GM10266 (cell line): ENCODE results near the gene COL6A3.

Source experiments
- DNase-seq: peaks from one replicate; pipeline ENCODE4 v3.0.0; 2012; ENCODE audit errors: extremely low spot score
- TF ChIP-seq, protein P1 (sequence below): IDR thresholded peaks from 2 replicates; pipeline ENCODE4 v1.5.1; 2012; ENCODE audit warnings: mild to moderate bottlenecking, low read depth; ENCODE audit not compliant: control insufficient read depth, insufficient read depth; ENCODE audit errors: missing control alignments

COL6A3 gene

DNA sequence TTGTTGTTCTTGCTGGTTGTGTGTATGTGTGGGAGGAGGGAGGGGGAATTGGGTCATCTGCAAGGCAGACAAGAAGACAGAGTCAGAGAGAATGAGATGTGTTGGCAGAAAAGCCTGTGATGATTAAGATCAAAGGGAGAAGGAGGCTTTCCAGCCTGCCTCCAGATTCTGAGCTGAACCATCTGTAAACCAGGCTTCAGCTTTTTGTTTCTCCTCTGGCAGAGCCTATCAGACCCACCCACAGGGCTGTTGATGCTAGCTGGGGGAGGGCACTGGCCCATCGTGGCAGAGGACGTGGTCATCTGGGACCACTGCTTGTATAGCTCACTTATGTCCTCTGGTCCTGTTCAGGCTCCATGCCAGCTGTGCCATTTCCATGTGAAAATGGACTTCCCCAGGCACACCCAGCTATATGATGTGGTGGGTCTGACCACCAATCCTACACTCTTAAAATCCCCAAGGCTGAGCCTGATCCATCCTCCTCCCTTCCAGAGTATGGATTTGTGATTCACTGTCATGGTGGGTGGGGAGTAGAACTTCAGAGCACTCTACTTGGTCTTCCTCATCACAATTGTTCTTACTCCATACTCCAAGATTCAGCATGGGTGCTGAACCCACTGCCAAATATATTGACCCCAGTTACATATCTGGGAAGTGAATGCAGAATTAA is 27.8 kb upstream of the COL6A3 start:
- no peak for DNase-seq
- TF ChIP-seq, protein P1, sequence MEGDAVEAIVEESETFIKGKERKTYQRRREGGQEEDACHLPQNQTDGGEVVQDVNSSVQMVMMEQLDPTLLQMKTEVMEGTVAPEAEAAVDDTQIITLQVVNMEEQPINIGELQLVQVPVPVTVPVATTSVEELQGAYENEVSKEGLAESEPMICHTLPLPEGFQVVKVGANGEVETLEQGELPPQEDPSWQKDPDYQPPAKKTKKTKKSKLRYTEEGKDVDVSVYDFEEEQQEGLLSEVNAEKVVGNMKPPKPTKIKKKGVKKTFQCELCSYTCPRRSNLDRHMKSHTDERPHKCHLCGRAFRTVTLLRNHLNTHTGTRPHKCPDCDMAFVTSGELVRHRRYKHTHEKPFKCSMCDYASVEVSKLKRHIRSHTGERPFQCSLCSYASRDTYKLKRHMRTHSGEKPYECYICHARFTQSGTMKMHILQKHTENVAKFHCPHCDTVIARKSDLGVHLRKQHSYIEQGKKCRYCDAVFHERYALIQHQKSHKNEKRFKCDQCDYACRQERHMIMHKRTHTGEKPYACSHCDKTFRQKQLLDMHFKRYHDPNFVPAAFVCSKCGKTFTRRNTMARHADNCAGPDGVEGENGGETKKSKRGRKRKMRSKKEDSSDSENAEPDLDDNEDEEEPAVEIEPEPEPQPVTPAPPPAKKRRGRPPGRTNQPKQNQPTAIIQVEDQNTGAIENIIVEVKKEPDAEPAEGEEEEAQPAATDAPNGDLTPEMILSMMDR, result no peak

DNA sequence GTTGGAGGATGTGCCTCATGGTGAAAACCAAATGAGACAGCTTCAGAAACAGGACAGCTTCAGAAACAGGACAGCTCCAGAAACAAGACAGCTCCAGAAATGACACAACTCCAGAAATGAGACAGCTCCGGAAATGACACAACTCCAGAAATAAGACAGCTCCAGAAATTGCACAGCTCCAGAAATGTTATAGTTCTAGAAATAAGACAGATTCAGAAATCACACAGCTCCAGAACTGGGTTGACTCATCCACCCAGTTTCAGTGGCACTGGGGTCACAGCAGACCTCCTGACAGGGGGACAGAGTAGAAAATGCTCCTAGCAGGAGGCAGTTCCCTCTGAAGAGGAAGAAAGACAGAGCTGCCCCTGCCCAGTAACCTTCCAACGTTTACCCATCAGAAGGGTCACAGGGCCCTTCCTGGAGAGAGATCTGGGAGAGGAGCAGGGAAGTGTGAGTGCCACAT is 26.9 kb upstream of the COL6A3 start:
- TF ChIP-seq, protein P1, result no peak
- DNase-seq, result peak; percentile 44

DNA sequence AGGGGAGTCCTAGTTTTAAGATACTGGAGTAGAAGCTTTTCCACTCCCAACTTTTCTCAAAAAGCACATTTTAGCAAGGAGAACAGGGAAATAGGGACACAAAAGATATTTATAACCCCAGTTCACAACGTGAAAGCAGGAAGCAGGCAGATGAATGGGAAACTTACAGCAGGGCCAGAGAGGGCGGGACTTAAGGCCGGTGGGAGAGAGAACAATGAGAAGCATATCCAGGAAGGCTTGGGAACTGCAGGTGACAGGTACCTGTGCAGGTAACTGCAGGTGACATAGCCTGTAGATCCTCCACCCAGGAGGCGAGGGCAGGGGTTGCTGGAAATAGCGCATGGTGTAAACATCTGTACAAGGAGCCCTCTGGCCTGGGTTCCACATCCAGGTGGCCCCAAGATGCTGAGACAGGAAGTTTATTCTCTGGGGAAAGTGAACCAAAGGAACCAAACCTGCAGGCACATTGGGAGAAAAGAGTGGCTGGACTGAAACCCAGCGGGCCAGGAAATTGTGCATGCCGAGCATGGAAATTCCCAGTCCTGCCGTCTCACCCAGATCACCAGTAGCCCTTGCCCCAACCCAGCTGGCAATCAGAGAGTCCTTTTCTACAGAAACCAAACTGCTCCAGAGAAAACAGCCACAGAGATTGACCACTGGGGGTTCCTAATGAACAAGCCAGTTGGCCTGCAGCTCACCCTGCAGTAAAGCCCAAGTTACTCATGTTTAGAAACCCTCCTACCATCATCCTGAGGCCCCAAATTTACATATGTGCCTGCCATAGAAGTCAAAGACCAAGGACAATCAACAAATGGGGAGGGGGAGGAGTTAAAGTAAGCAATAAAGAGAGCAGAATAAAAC is 24.3 kb upstream of the COL6A3 start:
- DNase-seq, result no peak
- TF ChIP-seq, protein P1, result no peak

DNA sequence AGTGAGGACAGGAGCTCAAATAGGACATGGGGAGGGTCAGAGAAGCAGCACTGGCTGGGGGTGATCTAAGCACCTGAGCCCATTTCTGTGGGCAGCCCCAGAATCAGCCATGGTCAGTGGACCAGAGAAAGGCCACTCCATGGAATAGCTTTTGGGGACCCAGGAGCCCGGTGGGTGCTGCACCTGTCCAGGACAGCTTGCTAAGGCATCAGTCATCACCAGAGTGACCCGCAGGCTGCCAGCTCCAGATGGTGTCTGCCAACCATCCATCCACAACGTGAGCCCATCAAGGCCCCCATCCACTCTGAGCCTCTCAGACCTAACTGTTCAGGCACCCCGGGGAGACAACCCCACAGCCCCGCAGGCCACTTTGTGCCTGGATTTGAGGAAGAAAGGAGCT is 23.6 kb upstream of the COL6A3 start:
- DNase-seq, result no peak
- TF ChIP-seq, protein P1, result no peak

DNA sequence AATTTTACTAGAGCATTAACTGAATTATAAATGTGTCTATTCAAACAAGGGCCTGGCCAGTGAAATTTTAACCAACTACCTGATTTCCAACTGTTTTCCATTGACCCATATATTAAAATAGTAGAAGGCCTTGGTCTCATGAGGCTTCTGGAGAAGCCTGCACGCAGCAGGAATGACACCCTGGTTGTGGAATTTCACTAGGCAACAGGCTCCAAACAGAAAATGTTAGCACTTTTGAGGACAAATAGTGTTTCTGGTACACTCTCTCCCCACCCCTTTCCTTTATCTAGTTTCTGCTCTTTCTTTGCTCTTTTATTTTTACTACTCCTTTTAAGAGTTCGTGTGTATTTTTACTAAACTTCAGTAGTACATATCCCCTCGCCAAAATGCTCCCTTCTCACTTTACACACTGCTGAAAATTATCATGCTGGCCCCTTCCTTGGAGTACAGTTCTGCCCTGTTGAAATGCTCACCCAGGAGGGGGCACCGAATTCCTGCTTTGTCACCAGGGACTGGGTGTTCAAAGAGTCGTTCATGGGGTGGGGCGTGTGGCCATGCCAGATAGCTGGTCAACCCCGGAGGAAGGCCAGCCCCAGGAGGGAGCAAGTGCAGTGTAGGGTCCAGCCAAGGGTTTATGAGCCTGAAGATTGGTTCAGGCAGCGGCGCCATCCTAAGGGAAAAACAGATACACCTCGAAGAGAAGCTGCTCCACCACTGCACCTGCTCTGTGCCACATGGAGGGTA is 22.1 kb upstream of the COL6A3 start:
- DNase-seq, result no peak
- TF ChIP-seq, protein P1, result no peak

DNA sequence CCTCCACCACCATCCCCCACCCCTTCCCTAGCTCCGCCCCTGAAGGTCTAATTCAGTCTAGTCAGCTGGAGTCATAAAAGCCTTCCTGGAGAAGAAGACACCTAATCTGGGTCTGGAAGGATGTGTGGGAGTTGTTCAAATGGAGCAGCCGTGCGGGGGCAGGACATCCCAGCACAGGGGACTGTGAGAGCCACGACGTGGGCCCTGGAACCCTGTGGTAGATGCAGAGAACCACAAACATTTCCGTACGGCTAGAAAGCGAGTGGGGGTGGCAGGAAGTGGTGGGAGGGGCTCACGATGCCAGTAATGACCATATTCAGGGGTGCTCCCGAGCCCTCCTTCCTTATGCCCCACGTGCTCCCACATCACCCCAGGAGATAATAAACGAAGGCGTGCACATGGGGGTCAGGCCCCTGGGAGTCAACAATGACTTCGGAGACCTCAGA is 20.9 kb upstream of the COL6A3 start:
- no peak for DNase-seq
- TF ChIP-seq, protein P1, result no peak
